Chondrocyte (in vitro differentiated cells): ENCODE measurements around the gene ANO2. TPM values are rescaled to one million over a fixed set of nuclear protein-coding genes. Genes with fewer than 3 reads are reported as not detected.
A peak's percentile ranks its signal among the peaks of the same experiment; 100 is the strongest.

Experiments
- DNase-seq: peaks from one replicate; pipeline ENCODE4 v3.0.0; 2021; ENCODE audit warnings: mixed read lengths, low spot score
- H3K27ac Mint-ChIP-seq: one replicate; pipeline ENCODE4 v1.8.0; 2021; ENCODE audit warnings: mild to moderate bottlenecking, moderate library complexity, mixed read lengths; ENCODE audit not compliant: unreplicated experiment
- H3K27me3 Mint-ChIP-seq: 2 replicates; pipeline ENCODE4 v1.8.0; 2021; ENCODE audit warnings: low read depth, mixed read lengths
- H3K36me3 Mint-ChIP-seq: 2 replicates; pipeline ENCODE4 v1.8.0; 2021; ENCODE audit warnings: low read depth, mixed read lengths
- H3K4me1 Mint-ChIP-seq: 2 replicates; pipeline ENCODE4 v1.8.0; 2021; ENCODE audit warnings: low read depth, mild to moderate bottlenecking, mixed read lengths
- H3K4me3 Mint-ChIP-seq: one replicate; pipeline ENCODE4 v1.8.0; 2021; ENCODE audit warnings: mild to moderate bottlenecking, moderate library complexity, mixed read lengths; ENCODE audit not compliant: unreplicated experiment
- H3K9me3 Mint-ChIP-seq: 2 replicates; pipeline ENCODE4 v1.8.0; 2021; ENCODE audit warnings: low read depth, mixed read lengths
- total RNA-seq: library from RNA; stranded (reverse); gene quantifications from 3 replicates; pipeline ENCODE4 v1.2.1, GENCODE V29; 2021
- TF ChIP-seq, protein P1 (sequence below): fragments of 200-600 bp; sonication (generic); IDR thresholded peaks from 2 replicates; pipeline ENCODE4 v1.5.0; 2021; ENCODE audit warnings: antibody characterized with exemption, mild to moderate bottlenecking, moderate library complexity

Gene ANO2
- total RNA-seq, 1 donor from 2014 or later, result 0.47 TPM

DNA sequence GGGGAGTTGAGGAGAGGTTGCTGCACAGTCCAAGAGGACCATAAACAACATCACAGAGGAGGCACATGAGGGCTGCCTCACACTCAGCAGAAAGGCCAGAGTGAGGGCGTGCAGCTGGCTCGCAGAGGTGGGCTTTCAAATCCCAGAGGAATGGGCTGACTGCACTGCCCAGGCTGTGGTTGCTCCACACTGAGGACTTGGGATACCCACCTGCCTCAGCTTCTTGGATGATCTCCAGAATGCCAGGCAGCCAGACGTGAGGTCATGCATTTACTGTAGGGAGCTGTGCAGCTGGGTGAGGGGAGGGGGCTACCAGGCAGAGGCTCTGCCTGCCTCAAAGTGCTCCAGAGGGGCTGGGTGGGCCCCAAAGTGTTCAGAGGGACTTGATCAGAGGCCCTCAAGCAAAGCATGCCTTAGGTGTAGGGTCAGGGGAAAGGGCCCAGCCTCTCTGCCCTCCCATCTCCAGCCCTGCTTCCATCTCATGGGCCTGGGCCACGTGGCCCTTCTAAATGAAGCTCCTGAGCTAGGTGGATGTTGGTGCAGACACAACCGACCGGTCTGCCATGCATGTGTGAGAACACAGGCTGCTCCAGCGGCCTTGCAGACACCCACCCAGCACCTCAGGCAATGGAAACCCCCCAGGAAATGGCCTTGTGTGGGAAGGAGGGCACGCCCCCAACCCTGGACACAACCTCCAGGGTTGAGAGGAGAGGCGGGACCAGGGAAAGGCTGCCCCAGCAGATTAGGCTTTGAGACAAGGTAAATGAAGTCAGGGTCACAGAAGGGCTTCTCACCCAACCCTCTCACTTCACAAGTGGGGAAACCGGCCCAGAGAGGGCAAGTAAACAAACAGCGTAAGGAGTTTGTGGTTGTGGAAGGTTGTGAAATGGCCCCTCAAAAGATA, 422.4 kb downstream of the ANO2 start:
- Mint-ChIP-seq H3K4me1 (no peaks in the 10 kb centered on the region), H3K9me3 (no peaks in the 10 kb centered on the region), H3K27me3 (no peaks in the 10 kb centered on the region), H3K4me3 (no peak overlapping the region), H3K36me3 (no peaks in the 10 kb centered on the region), H3K27ac (no peak overlapping the region)
- no peak for DNase-seq
- TF ChIP-seq, protein P1, sequence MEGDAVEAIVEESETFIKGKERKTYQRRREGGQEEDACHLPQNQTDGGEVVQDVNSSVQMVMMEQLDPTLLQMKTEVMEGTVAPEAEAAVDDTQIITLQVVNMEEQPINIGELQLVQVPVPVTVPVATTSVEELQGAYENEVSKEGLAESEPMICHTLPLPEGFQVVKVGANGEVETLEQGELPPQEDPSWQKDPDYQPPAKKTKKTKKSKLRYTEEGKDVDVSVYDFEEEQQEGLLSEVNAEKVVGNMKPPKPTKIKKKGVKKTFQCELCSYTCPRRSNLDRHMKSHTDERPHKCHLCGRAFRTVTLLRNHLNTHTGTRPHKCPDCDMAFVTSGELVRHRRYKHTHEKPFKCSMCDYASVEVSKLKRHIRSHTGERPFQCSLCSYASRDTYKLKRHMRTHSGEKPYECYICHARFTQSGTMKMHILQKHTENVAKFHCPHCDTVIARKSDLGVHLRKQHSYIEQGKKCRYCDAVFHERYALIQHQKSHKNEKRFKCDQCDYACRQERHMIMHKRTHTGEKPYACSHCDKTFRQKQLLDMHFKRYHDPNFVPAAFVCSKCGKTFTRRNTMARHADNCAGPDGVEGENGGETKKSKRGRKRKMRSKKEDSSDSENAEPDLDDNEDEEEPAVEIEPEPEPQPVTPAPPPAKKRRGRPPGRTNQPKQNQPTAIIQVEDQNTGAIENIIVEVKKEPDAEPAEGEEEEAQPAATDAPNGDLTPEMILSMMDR, result no peak

DNA sequence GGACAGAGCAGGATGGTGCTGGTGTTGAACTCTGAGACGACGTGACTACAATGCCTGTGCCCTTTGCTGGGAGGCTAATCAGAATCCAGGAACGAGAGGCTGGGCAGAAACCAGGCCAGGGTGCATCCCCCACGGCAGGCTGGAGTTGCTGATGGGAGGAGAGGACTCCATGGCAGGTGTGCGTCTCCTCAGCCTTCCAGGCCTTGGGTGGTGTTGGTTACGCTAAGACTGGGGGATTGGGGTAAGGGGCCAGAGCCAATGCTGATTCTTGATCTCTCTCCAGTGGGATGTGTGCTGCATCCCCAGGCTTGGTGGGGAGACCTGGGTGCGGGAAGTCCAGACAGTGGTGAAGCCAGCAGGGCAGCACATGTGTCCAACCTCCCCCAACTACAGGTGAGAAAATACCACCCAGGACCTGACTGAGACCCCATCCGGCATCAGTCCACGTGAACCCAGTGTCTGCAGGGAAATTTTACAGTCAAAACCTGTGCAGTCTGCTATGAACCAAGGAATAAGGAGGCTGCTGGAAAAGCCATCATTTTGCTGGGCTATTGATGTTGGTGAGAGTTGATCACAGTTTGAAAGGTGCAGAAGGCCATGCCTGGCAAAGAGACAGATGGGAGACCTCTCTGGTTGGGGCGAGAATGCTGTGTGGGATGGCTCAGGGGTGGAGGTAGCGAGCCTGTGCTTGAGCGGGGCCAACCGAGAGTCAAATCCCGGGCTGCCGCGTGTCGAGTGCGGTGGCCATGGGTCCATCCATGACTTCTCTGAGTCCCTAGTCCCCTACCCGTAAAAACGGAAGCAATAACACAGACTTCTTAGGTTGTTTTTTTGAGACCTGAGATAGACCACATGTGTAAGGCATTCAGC, 423.4 kb downstream of the ANO2 start:
- no peaks in the 10 kb centered on the region for H3K4me1 Mint-ChIP-seq
- peak overlapping the region; percentile 5 for H3K27ac Mint-ChIP-seq
- no peaks in the 10 kb centered on the region for H3K9me3 Mint-ChIP-seq
- TF ChIP-seq, protein P1, result no peak
- H3K27me3 Mint-ChIP-seq, result no peaks in the 10 kb centered on the region
- no peak for DNase-seq
- no peaks in the 10 kb centered on the region for H3K36me3 Mint-ChIP-seq
- no peak overlapping the region for H3K4me3 Mint-ChIP-seq

DNA sequence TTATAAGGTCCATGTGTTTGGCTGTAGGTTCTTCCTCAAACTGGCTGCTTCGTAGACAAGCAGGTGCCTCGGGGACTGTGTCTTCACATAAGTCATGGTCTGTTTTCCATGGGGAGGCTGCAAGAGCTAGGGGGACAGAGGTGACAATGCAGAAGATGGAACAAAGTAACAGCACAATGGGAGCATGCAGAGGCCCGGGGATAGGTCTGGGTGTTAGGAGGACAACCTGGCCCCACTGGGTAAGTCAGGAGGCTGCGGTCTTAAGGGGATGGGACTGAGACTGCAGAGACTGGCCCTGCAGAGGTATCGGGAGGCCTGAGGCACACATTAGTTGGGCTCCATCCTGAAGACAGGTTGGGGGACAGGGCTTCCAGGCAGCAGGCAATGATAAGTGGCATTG, 424.2 kb downstream of the ANO2 start:
- H3K4me3 Mint-ChIP-seq, result no peak overlapping the region
- no peaks in the 10 kb centered on the region for H3K36me3 Mint-ChIP-seq
- H3K27ac Mint-ChIP-seq, result no peak overlapping the region
- TF ChIP-seq, protein P1, result no peak
- H3K9me3 Mint-ChIP-seq, result no peaks in the 10 kb centered on the region
- no peaks in the 10 kb centered on the region for H3K4me1 Mint-ChIP-seq
- no peaks in the 10 kb centered on the region for H3K27me3 Mint-ChIP-seq
- DNase-seq, result no peak

DNA sequence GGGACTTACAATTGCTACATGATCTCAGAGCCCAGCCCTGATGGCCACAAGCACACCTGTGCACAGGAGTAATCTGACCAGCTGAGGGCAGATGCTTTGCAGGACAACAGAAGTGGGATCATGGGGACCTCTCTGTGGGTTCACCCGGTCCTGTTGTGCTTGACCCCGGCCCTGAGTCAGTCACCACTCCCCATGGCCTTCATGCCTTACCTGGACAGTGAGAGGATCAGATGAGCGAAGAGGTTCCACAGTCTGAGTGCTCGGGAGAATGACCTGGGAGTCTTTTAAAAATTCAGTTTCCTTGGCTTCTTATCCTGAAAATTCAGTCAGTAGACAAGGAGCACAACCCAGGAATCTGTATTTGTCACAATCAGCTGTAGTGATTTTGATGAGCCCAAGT, 425.0 kb downstream of the ANO2 start:
- DNase-seq, result no peak
- Mint-ChIP-seq H3K27ac (no peak overlapping the region), H3K4me1 (no peaks in the 10 kb centered on the region), H3K9me3 (no peaks in the 10 kb centered on the region), H3K36me3 (no peaks in the 10 kb centered on the region), H3K4me3 (no peak overlapping the region), H3K27me3 (no peaks in the 10 kb centered on the region)
- TF ChIP-seq, protein P1, result no peak
